Fibroblast of mammary gland (primary cell): ENCODE data around the gene VWA8.
A peak's percentile ranks its signal among the peaks of the same experiment; 100 is the strongest.

Experiments
- DNase-seq: peaks from one replicate; pipeline ENCODE4 v3.0.0-alpha.2; 2010; ENCODE audit warnings: low read depth
- H3K4me3 ChIP-seq: 2 replicates; pipeline ENCODE4 v1.5.1; 2011; ENCODE audit warnings: low read depth, mild to moderate bottlenecking, low read length, moderate library complexity; ENCODE audit not compliant: control insufficient read depth
- TF ChIP-seq, protein P1 (sequence below): conservative IDR thresholded peaks from 2 replicates; pipeline ENCODE4 v1.5.1; 2011; ENCODE audit warnings: low read depth, low read length, inconsistent platforms; ENCODE audit not compliant: control insufficient read depth, insufficient read depth

Gene VWA8

DNA sequence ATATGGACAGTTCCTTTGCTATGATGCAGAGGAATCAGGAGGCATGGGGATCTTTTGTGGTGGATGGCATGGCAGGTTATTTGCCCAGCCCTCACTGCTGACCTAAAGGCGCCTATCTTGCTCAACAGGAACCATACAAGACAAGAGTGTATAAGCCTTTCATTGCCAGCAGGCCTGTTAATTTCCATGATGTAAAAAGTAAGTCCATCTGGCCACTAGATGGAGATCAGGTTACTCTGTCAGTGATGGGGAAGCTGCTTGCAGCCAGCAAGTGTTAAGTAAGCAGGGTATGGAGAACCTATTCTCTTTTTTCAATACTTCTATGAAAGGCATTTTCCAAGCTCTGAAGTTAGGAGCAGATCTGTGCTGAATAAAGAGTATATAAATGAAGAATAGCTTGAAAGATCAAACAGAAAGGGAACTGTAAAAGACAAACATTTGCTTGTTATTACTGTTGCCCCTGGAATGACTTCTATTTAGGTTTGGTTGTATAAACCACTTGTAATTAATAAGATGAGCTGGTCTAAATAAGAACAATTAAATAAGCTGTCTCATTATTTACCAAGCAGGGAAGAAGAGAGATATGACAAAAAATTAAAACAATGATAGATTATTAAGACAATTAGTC lies 292.7 kb downstream of the VWA8 start:
- H3K4me3 ChIP-seq: no peak overlapping the region
- TF ChIP-seq, protein P1, sequence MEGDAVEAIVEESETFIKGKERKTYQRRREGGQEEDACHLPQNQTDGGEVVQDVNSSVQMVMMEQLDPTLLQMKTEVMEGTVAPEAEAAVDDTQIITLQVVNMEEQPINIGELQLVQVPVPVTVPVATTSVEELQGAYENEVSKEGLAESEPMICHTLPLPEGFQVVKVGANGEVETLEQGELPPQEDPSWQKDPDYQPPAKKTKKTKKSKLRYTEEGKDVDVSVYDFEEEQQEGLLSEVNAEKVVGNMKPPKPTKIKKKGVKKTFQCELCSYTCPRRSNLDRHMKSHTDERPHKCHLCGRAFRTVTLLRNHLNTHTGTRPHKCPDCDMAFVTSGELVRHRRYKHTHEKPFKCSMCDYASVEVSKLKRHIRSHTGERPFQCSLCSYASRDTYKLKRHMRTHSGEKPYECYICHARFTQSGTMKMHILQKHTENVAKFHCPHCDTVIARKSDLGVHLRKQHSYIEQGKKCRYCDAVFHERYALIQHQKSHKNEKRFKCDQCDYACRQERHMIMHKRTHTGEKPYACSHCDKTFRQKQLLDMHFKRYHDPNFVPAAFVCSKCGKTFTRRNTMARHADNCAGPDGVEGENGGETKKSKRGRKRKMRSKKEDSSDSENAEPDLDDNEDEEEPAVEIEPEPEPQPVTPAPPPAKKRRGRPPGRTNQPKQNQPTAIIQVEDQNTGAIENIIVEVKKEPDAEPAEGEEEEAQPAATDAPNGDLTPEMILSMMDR: peak; percentile 91
- peak; percentile 94 for DNase-seq

DNA sequence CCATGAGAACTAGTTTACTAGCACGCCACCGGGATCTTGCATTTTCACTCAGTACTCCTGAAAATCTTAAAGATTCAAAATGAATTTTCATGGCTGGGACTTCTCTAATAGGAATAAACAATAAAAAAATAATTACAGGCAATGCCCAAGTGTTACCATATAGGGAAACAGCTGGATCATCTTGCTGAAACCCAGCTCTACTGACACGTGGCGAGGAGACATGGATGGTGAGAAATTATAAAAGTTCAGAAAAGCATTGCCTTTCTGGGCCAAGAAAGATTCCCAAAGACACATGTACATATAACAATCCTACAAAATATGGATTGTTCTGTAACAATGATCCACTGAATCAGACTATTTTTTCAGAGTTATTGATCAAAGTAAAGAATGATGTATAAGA lies 294.3 kb downstream of the VWA8 start:
- no peak for DNase-seq
- no peak overlapping the region for H3K4me3 ChIP-seq
- TF ChIP-seq, protein P1: no peak

DNA sequence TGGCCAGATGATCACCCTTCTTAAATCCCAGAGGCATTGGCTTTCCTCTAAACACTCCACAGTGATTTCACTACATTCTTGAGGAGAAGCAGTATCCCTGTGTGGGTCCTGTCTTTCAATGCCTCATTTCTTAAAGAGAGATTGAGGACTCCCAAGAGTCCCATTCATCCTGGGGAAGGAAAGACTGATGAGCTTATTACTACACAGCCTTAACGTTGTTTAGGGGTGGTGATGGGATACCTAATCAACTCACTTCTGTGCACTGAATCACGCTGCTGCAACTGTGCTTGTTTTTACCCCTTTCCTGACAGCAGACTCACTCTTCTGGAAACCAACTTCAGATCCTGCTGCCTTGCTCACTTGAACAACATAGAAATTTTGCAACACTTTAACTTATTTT lies 300.5 kb downstream of the VWA8 start:
- DNase-seq: peak; percentile 83
- TF ChIP-seq, protein P1: no peak
- no peak overlapping the region for H3K4me3 ChIP-seq

GRCh38 chr13:41658057-41658661 lies 302.8 kb downstream of the VWA8 start:
- no peak overlapping the region for H3K4me3 ChIP-seq
- peak; percentile 60 for DNase-seq
- TF ChIP-seq, protein P1: no peak

DNA sequence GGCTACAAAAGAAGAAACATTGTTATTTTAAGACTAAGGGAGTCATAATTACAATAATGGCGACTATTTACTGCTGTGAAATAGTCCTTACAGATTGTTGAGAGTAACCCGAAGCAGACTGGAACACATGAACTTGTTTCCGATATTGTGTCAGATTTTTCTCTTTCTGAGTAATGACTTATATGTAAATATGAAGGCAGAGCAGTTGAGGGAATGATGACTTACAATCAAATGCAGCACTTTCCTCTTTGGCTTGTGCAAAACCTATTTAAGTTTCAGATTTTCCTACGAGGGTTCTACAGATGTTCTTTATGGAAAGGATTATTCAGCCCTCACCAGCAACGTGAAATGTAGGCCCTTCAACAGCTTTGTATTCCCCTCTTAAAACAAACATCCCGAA lies 304.9 kb downstream of the VWA8 start:
- DNase-seq: no peak
- TF ChIP-seq, protein P1: no peak
- no peak overlapping the region for H3K4me3 ChIP-seq

DNA sequence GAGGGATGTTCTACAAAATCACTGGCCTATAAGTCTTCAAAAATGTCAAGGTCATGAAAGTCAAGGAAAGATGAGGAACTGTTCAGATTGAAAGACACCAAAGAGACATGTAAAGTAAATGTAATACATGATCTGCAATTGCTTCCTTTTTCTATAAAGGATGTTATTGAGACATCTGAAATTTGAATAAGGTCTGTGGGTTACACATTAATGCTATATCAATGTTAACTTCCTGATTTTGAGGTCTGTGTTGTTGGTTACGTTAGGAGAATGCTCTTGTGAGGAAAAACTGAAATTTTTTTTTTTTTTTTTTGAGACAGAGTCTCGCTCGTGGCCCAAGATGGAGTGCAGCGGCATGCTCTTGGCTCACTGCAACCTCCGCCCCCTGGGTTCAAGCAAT lies 306.1 kb downstream of the VWA8 start:
- DNase-seq: no peak
- TF ChIP-seq, protein P1: no peak
- no peak overlapping the region for H3K4me3 ChIP-seq
